PFSK-1 (cell line): Measurements from ENCODE around the gene NTN1.

ENCODE experiments used
- POLR2AphosphoS5 ChIP-seq: IDR thresholded peaks from 2 replicates; pipeline ENCODE4 v1.6.1; 2012; ENCODE audit warnings: low read depth, mild to moderate bottlenecking, control low read depth, low read length, moderate library complexity
- REST ChIP-seq, 2 experiments: IDR thresholded peaks; 2 replicates each; pipeline versions ENCODE4 v1.6.1 to v1.8.0; 2011 to 2012; ENCODE audit warnings: low read depth in 2 of 2, low read length in 2 of 2, control low read depth in 1 of 2, inconsistent platforms in 1 of 2, mild to moderate bottlenecking in 1 of 2, moderate library complexity in 1 of 2; ENCODE audit not compliant: insufficient read depth in 1 of 2
- SIN3A ChIP-seq: IDR thresholded peaks from 2 replicates; pipeline ENCODE4 v1.6.1; 2012; ENCODE audit warnings: mild to moderate bottlenecking, low read length, moderate library complexity, borderline replicate concordance; ENCODE audit not compliant: insufficient read depth
- TAF1 ChIP-seq: IDR thresholded peaks from 2 replicates; pipeline ENCODE4 v1.6.1; 2012; ENCODE audit warnings: low read length, control low read depth, borderline replicate concordance; ENCODE audit not compliant: insufficient read depth

- TF ChIP-seq TAF1 (no peak), POLR2AphosphoS5 (no peak), SIN3A (no peak), REST (IDR thresholded peaks at IDR 0.05; ENCODE audit: insufficient read depth in 1 of 2, low read depth in 2 of 2, low read length in 2 of 2) (no peak)
Observed at GRCh38 chr17:9220398-9221146, 199.3 kb downstream of the NTN1 start.
